Measurements from ENCODE around the gene GUCA2A. TPM values are rescaled to one million over a fixed set of nuclear protein-coding genes. Genes with fewer than 3 reads are reported as not detected.

The GUCA2A gene
- total RNA-seq, 1 experiment from 2014 or later: not detected

DNA sequence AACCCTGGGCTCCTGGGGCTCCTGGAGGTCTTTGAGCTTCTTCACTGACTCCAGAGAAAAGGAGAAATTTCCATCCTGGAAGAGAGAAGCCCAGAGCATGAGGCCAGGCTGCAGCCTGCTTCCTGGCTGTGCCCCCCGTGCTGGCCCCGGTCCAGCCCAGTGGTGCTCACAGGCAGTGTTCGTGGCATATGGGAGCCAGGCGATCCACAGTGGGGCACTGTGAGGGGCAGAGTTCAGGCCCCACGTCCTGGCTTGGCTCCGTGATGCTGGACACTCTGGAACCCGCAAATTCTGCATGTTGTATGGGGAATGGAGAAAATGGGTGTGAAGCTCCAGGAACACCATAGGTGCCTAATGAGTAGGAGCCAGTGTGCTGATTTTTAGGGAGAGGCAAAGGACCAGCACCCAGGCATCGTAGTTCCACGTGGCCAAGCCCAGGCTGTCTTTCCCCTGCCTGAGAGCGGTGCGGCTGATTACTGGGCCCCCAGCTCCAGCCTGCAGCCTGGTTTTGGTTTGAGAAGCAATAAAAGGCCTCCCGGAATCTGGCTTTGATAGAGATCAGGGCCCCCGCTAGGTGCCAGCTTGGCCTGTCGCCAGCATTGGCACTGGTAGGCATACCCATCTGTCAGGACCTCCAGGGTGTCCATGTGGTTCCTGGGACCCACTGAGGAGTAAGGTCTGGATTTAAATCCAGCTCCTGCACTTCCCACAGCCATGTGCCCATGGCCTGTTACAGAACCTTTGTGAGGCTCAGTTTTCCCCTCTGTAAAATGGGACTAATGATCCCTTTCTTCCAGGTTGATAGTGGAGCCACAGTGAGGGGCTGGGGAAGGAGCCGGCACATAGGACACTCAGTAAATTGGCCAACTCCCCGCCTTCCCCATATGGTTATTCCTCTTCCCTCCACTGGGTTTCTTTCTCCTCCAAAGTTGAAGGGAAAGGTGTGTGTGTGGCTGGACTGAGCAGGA is 725 bp downstream of the GUCA2A start:
- H3K14ac ChIP-seq (ENCODE audit: insufficient read depth, low read length): no peak overlapping the region
- H3K4me1 ChIP-seq (ENCODE audit: insufficient read depth, low read length): no peaks in the 10 kb centered on the region; the same call in 1 of the 2 replicates
- H3K9me3 ChIP-seq (ENCODE audit: control insufficient read depth, low read depth, low read length): no peaks in the 10 kb centered on the region
- H3K79me1 ChIP-seq (ENCODE audit: insufficient read depth, low read depth, low read length, poor library complexity, severe bottlenecking): no peaks in the 10 kb centered on the region
- no peak overlapping the region for H3K9ac ChIP-seq (ENCODE audit: extremely low read depth, insufficient read length, low read length)
- no peak overlapping the region for H4K91ac ChIP-seq (ENCODE audit: insufficient read length, low read depth, low read length)
- Mint-ChIP-seq H3K27me3 (ENCODE audit: low read depth) (peaks cover 10% of the 10 kb centered on the region), H3K4me3 (no peak overlapping the region), H3K9me3 (peaks cover 0 to 5% of the 10 kb centered on the region in 2 experiments; a peak in 2 of 5 replicates), H3K36me3 (ENCODE audit: insufficient read depth in 1 of 3, low read depth in 3 of 3) (no peaks in the 10 kb centered on the region), H3K27ac (no peak overlapping the region), H3K4me1 (peaks cover 7 to 9% of the 10 kb centered on the region in 2 experiments)
- H2BK20ac ChIP-seq (ENCODE audit: low read depth, low read length, poor library complexity, severe bottlenecking): no peak overlapping the region
- H3K4ac ChIP-seq (ENCODE audit: low read depth, low read length): no peak overlapping the region
- no peaks in the 10 kb centered on the region for H4K20me1 ChIP-seq (ENCODE audit: control insufficient read depth, insufficient read depth, insufficient read length)
- H3K79me2 ChIP-seq (ENCODE audit: insufficient read depth, low read length): no peaks in the 10 kb centered on the region
- TF ChIP-seq, protein P1, sequence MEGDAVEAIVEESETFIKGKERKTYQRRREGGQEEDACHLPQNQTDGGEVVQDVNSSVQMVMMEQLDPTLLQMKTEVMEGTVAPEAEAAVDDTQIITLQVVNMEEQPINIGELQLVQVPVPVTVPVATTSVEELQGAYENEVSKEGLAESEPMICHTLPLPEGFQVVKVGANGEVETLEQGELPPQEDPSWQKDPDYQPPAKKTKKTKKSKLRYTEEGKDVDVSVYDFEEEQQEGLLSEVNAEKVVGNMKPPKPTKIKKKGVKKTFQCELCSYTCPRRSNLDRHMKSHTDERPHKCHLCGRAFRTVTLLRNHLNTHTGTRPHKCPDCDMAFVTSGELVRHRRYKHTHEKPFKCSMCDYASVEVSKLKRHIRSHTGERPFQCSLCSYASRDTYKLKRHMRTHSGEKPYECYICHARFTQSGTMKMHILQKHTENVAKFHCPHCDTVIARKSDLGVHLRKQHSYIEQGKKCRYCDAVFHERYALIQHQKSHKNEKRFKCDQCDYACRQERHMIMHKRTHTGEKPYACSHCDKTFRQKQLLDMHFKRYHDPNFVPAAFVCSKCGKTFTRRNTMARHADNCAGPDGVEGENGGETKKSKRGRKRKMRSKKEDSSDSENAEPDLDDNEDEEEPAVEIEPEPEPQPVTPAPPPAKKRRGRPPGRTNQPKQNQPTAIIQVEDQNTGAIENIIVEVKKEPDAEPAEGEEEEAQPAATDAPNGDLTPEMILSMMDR (conservative IDR thresholded peaks at IDR 0.05): no peak
- H2BK120ac ChIP-seq (ENCODE audit: low read depth, low read length, poor library complexity, severe bottlenecking): no peak overlapping the region
- H2BK5ac ChIP-seq (ENCODE audit: insufficient read length, low read length): no peak overlapping the region
- no peak overlapping the region for H4K5ac ChIP-seq (ENCODE audit: insufficient read length, low read depth, low read length)
- H3K27ac ChIP-seq (ENCODE audit: insufficient read length, low read depth, low read length): no peak overlapping the region
- H4K8ac ChIP-seq (replicated peaks; ENCODE audit: insufficient read length, low read depth, low read length): no peak overlapping the region
- no peak for DNase-seq
- no peak overlapping the region for H2AFZ ChIP-seq (ENCODE audit: low read length)
- no peaks in the 10 kb centered on the region for H3K23me2 ChIP-seq (ENCODE audit: insufficient read length, low read depth, low read length, poor library complexity, severe bottlenecking)
- no peak overlapping the region for H3K23ac ChIP-seq (ENCODE audit: insufficient read length, low read depth, low read length)
- no peak overlapping the region for H3K56ac ChIP-seq (ENCODE audit: insufficient read length, low read depth, low read length)
- H3K4me2 ChIP-seq (ENCODE audit: insufficient read depth, insufficient read length, low read length): no peak overlapping the region
- no CpG with 5 or more reads among the region's 16 CpGs for WGBS (ENCODE audit: extremely low coverage, insufficient read length, low lambda C conversion rate)
- H3T11ph ChIP-seq (ENCODE audit: low read length): no peak overlapping the region
- no peak overlapping the region for H2AK5ac ChIP-seq (ENCODE audit: insufficient read length, low read length)
- H3K27me3 ChIP-seq (ENCODE audit: insufficient read depth, low read length): no peaks in the 10 kb centered on the region
- no peak overlapping the region for H2BK15ac ChIP-seq (ENCODE audit: low read depth, low read length)
- H2BK12ac ChIP-seq (ENCODE audit: insufficient read length, low read depth, low read length): no peak overlapping the region
- H3K18ac ChIP-seq (ENCODE audit: insufficient read length, low read depth, low read length): no peak overlapping the region

All from H9 (cell line).